ENCODE measurements around the gene FBP1.
"Not testable (repeated sequence)": the region's sequence is repeated elsewhere in the genome, so short reads cannot be mapped to it uniquely, and the experiment has no call there.

FBP1 gene

DNA sequence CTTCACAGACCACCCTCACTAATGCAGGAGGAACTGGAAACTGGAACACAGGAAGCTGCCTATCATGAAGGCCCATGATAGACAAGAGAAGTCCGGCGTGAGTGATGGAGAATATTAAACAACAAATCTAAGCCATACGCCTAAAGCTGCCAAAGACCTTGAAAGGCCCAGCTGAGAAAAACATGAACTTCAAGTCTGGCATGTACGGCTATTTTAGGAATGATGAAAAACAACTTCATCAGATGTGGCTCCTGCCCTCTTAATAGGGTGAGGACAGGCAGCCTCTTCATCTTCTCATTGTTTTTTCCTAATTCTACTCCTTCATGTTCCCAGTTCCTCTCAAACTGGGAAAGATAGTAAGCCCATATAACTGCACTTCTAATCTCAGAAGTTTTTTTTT lies 20.3 kb downstream of the FBP1 start:
- DNase-seq (ENCODE audit: low read depth, low spot score) = no peak

DNA sequence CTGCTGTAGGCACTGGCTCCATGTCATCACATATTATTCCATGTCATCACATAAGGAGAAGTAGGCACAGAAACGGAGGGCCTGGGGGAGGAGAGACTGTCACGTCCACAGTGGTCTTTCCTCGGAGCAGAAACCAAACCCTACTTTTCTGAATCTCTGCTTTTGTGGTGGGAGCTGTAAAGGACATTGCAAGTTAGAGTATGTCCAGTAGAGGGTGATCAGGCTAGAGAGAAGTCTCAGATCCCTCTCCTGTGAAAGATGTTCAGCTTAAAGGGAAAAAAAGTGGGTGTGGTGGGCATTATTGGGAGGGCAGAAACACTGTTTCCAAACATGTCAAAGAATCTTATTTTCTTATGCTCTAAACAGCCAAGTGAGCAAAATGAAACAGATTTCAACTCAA lies 26.3 kb downstream of the FBP1 start:
- DNase-seq (ENCODE audit: low read depth, low spot score) = no peak

- no peak for DNase-seq (ENCODE audit: low read depth, low spot score)
These were observed 27.2 kb downstream of the FBP1 start for GRCh38 chr9:94612071-94612470.

- DNase-seq (ENCODE audit: low read depth, low spot score) = no peak
These were observed 27.7 kb downstream of the FBP1 start for GRCh38 chr9:94611638-94612068.

DNA sequence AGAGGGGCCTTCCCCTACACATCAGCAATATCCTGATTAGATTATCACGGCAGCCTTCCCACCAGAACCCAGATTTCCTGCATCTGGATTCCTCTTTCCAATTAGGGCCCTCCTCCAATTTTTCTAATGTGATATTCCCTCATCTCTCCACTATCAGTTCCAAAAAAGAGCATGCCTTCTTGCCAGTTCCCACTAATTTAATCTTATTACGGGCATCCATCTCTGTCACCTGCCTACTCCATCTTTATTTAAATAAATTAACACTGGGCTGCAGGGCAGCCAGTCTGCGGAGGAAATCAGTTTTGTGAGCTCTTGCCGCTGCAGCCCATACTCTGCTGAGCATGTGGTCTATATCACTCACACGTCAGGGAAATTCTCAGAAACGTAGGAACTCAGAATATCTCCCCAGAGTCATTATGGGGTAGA lies 29.1 kb downstream of the FBP1 start:
- no peak for DNase-seq (ENCODE audit: low read depth, low spot score)

GRCh38 chr9:94607423-94607691 lies 32.0 kb downstream of the FBP1 start:
- no peak for DNase-seq (ENCODE audit: low read depth, low spot score)

DNA sequence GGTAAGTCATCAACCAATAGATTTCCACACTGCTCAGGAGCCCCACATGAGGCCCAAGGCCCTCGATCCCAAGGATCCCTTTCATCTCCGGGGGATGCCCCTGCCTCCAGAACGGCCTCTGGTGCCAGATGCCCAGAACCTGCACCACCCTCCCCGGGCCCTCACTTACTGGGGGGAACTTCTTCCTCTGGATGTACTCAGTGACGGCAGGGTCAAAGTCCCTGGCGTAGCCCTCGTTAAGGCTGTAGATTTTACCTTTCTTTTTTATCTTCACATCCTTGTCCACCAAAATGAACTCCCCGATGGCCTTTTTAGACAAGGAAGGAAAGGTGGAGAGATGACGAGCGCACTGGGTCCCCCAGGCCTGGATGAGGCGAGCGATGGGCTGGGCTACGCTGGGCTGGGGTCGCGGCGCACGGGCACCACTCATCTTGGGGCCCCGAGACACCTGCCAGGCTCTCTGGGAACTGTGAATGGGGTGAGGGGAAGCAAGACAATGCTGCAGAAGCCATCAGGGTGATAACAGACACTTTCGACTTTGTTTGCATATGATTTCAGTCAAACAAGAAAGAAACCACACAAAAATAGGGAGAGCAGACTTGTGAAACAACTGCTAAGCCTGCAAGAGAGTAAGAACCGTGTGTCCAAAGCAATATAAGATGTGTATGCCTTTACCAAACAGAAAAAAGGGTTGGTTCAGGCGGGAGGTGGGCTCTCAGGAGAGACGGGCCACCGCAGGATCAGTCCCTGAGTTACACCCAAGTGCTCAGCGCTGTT lies 32.5 kb downstream of the FBP1 start:
- DNase-seq (ENCODE audit: low read depth, low spot score) = no peak

DNA sequence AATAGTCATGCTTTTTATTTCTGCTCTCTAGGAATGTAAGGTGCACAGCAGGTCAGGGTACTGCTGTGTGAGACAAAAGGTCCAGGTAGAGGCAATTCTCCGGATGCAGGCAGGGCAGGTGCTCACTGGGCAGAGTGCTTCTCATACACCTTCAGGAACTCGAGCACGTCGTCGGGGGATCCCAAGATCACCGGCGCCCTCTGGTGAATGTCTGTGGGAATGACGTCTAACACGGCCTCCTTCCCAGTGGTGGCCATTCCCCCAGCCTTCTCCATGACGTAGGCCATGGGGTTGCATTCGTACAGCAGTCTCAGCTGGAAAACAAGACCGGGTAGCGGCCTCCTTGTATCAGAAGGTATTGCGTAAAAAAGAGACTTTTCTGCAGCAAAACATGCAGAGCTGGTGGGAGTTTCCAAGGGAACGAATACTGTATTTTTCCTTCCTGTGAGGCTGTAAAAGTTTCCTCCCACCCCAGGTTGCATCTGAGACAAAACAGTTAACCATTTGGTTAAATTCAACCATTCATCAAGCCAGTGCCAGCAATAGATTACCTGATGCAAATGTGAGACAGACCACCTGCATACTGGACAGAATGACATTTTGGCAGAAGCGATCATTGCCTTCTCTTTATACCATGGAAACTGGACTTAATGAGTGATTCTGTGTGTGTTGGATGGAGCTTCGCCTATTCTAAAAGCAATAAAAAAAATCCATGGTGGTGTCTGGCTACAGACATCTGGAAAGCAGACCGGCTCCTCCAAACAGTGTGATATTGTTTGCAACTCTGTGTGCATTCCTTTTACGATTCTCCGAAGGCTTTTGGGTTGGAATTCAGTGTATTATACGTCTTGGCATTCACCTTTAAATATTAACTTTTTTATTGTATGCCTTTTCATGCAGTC lies 35.8 kb downstream of the FBP1 start:
- peak; percentile 64 for DNase-seq (ENCODE audit: low read depth, low spot score)

GRCh38 chr9:94602666-94603065 lies 36.7 kb downstream of the FBP1 start:
- DNase-seq (ENCODE audit: low read depth, low spot score) = no peak

DNA sequence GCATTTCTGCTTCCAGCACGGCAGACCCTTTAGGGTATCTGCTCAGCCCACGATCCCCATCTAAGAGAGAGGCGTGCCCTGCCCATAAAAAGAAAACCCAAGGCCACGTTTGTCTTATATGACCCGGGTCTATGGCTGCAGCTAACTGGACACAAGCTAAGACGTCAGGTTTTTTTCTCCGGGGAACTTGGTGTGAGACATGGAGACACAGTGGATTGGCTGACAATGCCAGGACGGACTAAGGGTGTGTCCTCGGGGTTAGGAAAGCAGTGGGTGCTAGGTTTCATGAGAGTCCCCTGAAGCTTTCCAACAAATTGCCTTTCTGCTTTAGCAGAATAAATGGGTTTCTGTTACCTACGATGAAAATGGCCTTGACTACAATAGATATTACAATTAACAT lies 38.6 kb downstream of the FBP1 start:
- no peak for DNase-seq (ENCODE audit: low read depth, low spot score)

DNA sequence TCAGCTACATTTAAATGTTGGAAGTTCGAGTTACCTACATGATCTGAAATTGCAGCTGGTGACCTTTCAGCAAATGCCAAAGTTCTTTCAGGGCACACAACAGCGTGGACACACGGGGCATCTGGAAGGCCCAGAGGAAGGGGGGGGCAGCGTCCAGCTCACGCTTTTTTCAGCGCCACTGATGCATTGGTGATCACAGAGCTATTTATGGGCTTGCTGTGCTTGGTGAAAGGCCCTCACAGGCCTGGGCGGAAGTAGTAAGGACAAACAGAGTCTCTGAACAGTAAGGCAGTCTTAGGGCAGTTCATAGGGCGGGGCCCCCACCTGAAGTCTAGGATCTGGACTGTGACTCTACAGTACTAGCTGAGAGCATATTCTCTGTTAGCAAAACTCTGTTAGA lies 39.1 kb downstream of the FBP1 start:
- no peak for DNase-seq (ENCODE audit: low read depth, low spot score)

DNA sequence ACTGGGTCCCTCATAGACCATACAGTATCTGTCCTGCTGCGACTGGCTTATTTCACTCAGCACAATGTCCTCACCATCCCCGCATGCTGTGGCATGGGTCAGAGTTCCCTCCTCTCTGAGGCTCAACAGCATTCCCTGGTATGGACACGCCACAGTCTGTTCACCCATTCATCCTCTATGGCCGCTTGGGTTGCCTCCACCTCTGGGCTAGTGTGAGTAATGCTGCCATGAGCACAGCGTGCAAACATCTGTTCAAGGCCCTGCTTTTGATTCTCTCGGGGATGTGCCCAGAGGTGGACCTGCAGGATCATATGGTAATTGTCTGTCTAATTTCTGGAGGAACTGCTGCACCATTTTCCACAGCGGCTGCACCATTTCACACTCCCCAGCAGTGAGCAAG lies 40.2 kb downstream of the FBP1 start:
- DNase-seq (ENCODE audit: low read depth, low spot score) = no peak

DNA sequence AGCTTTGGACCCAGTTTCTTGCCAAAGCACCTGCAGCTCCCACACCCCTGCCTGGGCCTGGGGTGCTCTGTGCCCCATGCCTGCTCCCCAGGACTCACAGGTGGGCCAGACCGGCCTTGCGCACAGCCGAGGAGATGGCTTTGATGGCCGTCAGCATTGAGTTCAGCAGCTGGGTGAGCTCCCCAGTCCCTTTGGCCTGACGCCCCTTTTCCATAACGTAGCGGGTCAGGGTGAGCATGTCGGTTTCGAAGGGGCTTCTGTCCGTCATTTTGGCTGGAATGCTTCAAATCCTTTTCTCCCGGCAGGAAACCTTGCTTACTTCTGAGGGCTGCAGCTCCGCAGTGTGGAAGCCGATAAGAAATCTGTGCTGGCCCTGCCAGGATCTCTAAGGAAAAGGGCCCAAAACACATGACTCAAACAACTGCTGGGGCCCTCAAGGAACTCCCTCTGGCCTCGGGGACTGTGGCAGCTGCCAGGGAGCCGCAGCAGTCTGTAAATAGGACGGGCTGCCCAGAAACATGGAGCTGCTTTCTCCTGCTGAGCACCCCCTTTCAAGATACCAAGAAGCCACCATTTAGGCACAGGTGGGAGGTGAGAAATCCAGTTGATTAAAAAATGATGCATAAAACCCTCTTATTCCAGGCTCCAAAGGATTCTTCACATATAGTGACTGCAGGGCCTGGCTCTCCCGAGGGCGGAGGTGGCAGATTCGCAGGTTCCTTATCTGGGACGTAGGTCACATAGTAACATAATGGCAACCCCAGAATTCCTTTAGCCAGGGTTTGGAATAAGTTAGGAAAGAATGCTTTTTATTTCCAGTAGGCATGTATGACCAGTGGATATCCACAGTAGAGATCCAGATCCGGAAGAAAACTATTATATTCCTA lies 45.6 kb downstream of the FBP1 start, which contains the start of gene FBP2:
Gene FBP2 (minus strand): TSS at position 366 of the 887 bp plus-strand sequence. CDS start 98 bp downstream, at position 268.
- DNase-seq (ENCODE audit: low read depth, low spot score) = no peak

DNA sequence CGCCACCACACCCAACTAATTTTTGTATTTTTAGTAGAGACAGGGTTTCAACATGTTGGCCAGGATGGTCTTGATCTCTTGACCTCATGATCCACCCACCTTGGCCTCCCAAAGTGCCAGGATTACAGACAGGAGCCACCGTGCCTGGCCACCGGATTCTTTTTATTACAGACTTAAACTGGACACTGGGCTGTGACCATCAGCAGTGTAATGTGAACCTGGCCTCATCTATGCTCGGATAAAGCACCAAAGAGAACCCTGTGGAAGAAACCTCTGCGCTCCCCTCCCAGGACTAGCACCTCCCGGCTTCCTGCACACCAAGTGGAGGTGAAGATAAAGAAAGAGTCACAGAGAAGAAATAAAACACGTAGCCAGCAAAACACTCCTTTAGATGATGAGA lies 46.6 kb downstream of the FBP1 start:
- DNase-seq (ENCODE audit: low read depth, low spot score) = not testable (repeated sequence)

- no peak for DNase-seq (ENCODE audit: low read depth, low spot score)
These were observed 47.4 kb downstream of the FBP1 start for GRCh38 chr9:94591876-94592275.

GRCh38 chr9:94591046-94591545 lies 48.2 kb downstream of the FBP1 start:
- DNase-seq (ENCODE audit: low read depth, low spot score) = not testable (repeated sequence)

DNA sequence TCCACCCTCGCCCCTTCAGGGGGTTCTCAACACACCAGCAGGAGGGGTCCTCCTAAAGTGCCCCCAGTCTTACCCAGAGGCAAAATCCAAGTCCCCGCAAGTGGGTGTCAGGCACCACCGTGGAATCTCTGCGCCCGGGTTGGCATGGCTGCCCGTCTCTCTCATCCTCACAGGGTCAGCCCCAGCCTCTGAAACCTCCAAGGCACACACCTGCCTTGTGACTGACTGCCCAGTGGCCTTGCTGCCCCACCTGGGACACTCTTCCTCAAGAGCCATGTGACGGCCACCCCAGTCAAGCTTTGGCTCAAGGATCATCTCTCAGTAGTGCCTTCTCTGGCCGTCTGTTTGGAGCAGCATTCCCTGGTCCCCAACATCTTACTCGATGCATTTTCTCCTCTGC lies 50.6 kb downstream of the FBP1 start:
- no peak for DNase-seq (ENCODE audit: low read depth, low spot score)

DNA sequence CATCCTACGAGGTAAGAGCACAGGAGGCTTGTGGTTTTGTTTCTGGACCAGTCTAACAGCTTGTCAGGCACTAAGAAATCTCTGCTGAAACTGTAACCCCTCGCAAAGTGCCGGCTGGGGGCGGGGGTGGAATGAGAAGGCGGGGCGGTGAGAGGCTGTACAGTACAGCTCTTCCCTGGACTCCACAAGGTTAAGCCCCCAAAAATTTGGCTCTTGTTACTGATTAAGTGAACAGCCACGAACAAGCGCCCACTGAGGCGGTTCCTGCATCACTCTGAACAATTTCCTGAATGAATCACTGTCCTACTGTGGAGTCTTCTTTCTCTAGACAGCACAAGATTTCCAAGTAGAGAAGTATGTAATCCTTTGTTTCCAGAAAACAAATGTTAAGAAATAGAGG lies 52.5 kb downstream of the FBP1 start:
- DNase-seq (ENCODE audit: low read depth, low spot score) = no peak

GRCh38 chr9:94586316-94586715 lies 53.0 kb downstream of the FBP1 start:
- no peak for DNase-seq (ENCODE audit: low read depth, low spot score)

GRCh38 chr9:94584555-94584954 lies 54.8 kb downstream of the FBP1 start:
- no peak for DNase-seq (ENCODE audit: low read depth, low spot score)

DNA sequence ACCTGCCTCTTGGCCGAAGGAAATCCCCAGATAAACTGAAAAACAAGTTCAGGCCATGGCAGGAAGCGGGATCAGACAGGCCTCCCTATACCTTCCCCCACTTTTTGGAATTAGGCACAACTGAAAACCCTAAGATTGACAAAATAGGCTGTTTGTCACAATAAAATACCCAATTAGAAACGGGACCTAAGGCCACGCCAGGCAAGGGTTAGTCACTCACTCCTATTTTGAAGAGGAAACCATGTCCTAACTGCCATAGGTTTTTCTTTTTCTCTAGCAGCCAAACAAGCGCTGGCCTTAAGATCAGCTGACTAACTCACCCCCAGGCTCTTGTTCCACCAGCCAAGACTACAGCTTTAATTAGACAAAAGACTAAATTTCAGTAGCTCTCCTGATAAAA lies 57.6 kb downstream of the FBP1 start:
- no peak for DNase-seq (ENCODE audit: low read depth, low spot score)

DNA sequence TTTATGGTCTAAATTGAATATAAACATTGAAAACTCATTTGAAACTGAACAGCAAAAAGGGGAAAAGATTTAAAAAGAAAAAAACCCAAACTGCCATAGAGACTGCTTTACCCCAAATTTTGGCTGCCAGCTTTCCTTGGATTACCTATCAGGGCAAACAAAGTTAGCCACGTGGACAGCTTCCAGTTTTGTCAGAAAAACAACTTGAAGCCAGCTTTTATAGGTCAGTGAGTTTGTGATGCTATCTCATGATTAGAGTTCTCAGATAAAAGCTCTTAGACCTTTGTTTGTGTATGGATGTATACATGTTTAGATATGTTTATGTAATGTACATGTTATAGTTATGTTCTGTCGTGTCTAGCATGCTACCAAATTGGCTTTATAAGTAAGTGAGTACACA lies 61.7 kb downstream of the FBP1 start:
- no peak for DNase-seq (ENCODE audit: low read depth, low spot score)

Measured in iPS DF 19.7 (cell line).